ENCODE results near the gene PPWD1. TPM values are rescaled to one million over a fixed set of nuclear protein-coding genes. Genes with fewer than 3 reads are reported as not detected.

Gene PPWD1
- total and polyA plus RNA-seq, 2 donors (not counting 3 experiments of a cell fraction or from before 2014, with no cell fraction given): 4.9 to 40.9 TPM

GRCh38 chr5:65556181-65556580 is 6.9 kb upstream of the PPWD1 start:
- Histone ChIP-seq H3K36me3 (ENCODE audit: control insufficient read depth in 2 of 2, extremely low read depth in 1 of 2, insufficient read depth in 2 of 2, low read length in 2 of 2) (peaks cover 0 to 6% of the 10 kb centered on the region in 2 experiments), H3K9me3 (replicated peaks; ENCODE audit: control insufficient read depth, insufficient read depth, low read length) (no peaks in the 10 kb centered on the region), H3K9ac (replicated peaks; ENCODE audit: extremely low read depth, insufficient read depth, low read length) (no peak overlapping the region), H3K27ac (ENCODE audit: insufficient read depth, low read depth, low read length) (no peak overlapping the region), H3K4me3 (replicated peaks in 1 of 3; ENCODE audit: insufficient read depth in 1 of 3, low read depth in 1 of 3, low read length in 3 of 3) (no peak overlapping the region), H3K79me2 (ENCODE audit: control insufficient read depth, insufficient read depth, low read length) (peaks cover 26% of the 10 kb centered on the region), H2AFZ (ENCODE audit: low read depth, low read length) (no peak overlapping the region), H3K27me3 (ENCODE audit: control insufficient read depth in 2 of 2, insufficient read depth in 2 of 2, low read length in 2 of 2) (no peaks in the 10 kb centered on the region), H3K4me1 (ENCODE audit: control insufficient read depth, extremely low read depth, insufficient read depth, low read length) (peaks cover 8% of the 10 kb centered on the region), H4K20me1 (replicated peaks; ENCODE audit: control insufficient read depth, extremely low read depth, insufficient read depth, low read length) (no peaks in the 10 kb centered on the region), H3K9me1 (replicated peaks; ENCODE audit: control insufficient read depth, extremely low read depth, insufficient read depth, low read length) (no peaks in the 10 kb centered on the region), H3K4me2 (ENCODE audit: insufficient read depth, low read length) (no peak overlapping the region)
- TF ChIP-seq POLR2AphosphoS5 (IDR thresholded peaks at IDR 0.05; ENCODE audit: insufficient read depth, low read depth, low read length) (no peak), JUN (IDR thresholded peaks at IDR 0.05; ENCODE audit: borderline replicate concordance, insufficient read depth, insufficient read length, low read depth) (no peak), MAX (IDR thresholded peaks at IDR 0.05; ENCODE audit: insufficient read depth, insufficient read length) (no peak), MYC (IDR thresholded peaks at IDR 0.05; ENCODE audit: low read depth, low read length) (no peak), CTCF (IDR thresholded peaks at IDR 0.05; ENCODE audit: extremely low read depth in 1 of 2, insufficient read depth in 1 of 2, low read depth in 1 of 2, low read length in 2 of 2) (no peak), GATA2 (IDR thresholded peaks at IDR 0.05; ENCODE audit: insufficient read depth, insufficient read length, low read depth, low read length) (no peak), POLR2A (IDR thresholded peaks at IDR 0.05; ENCODE audit: low read depth, low read length) (no peak), FOS (IDR thresholded peaks at IDR 0.05; ENCODE audit: borderline replicate concordance, insufficient read depth, low read length) (no peak), EZH2 (IDR thresholded peaks at IDR 0.05; ENCODE audit: borderline replicate concordance, low read depth, low read length, severe bottlenecking) (no peak)
- ChIA-PET CTCF (interaction anchor here (1.0 to 2.2 kb wide), 4 partner anchors 11 to 745 kb away, joined by 3 to 8 read pairs (median 4); no protein-coding TSS in a partner anchor), POLR2A (no interaction called here)
- no peak for DNase-seq (ENCODE audit: low read depth, low spot score)
- no peak for FAIRE-seq
- dilution Hi-C loops (cut with MboI; ENCODE audit: extremely low pct_ligation_motif_present, low sequenced_read_pairs) (no loop called here), intact Hi-C loops (cut with micrococcal nuclease) (no loop called here)
- BruUV-seq (replicated peaks): no TSS peak
